Sigmoid colon (tissue), 7 donors: ENCODE results near the gene PXMP2. TPM values are rescaled to one million over a fixed set of nuclear protein-coding genes. Genes with fewer than 3 reads are reported as not detected.

Experiments used
- DNase-seq: peaks from one replicate; pipeline ENCODE4 v3.0.0-alpha.2; 2019
- H3K27ac ChIP-seq, 4 donors: fragments of 200-600 bp; sonication (generic); one replicate each; pipeline ENCODE4 v1.5.1; 2016 to 2019; ENCODE audit warnings: mild to moderate bottlenecking in 1 of 4
- H3K27me3 ChIP-seq, 3 donors: fragments of 200-600 bp; sonication (generic); one replicate each; pipeline ENCODE4 v1.5.1; 2019; ENCODE audit warnings: mild to moderate bottlenecking in 1 of 3
- H3K36me3 ChIP-seq, 4 donors: fragments of 200-600 bp; sonication (generic); one replicate each; pipeline ENCODE4 v1.5.1; 2016 to 2019
- H3K4me1 ChIP-seq, 4 donors: fragments of 200-600 bp; sonication (generic); one replicate each; pipeline ENCODE4 v1.5.1; 2017 to 2019
- H3K4me3 ChIP-seq, 4 donors: fragments of 200-600 bp; sonication (generic); one replicate each; pipeline ENCODE4 v1.5.1; 2017 to 2019; ENCODE audit warnings: mild to moderate bottlenecking in 2 of 4, moderate library complexity in 1 of 4
- H3K9me3 ChIP-seq, 4 donors: fragments of 200-600 bp in 3 of 4; sonication (generic) in 3 of 4; one replicate each; pipeline versions ENCODE4 v1.5.1 to v1.6.1; 2013 to 2019
- CTCF ChIP-seq, 4 experiments: fragments of 450-650 bp in 3 of 4; fragments of 200-600 bp in 1 of 4; IDR thresholded peaks; one replicate each; pipeline ENCODE4 v1.5.1; 2016 to 2019; ENCODE audit warnings: antibody characterized with exemption in 4 of 4, mild to moderate bottlenecking in 3 of 4, moderate library complexity in 2 of 4
- EP300 ChIP-seq, 4 donors: sonication (generic); formaldehyde crosslinking; IDR thresholded peaks; one replicate each; pipeline ENCODE4 v1.6.1; 2017; ENCODE audit warnings: antibody characterized with exemption in 4 of 4
- POLR2A ChIP-seq, 2 donors: fragments of 450-650 bp; IDR thresholded peaks; one replicate each; pipeline ENCODE4 v1.6.1; 2016; ENCODE audit warnings: antibody characterized with exemption in 2 of 2, mild to moderate bottlenecking in 2 of 2, moderate library complexity in 2 of 2
- POLR2AphosphoS5 ChIP-seq, 4 donors: sonication (generic); formaldehyde crosslinking; IDR thresholded peaks; one replicate each; pipeline ENCODE4 v1.6.1; 2017; ENCODE audit warnings: antibody characterized with exemption in 4 of 4
- WGBS, 2 donors: extraction: QIAGEN DNeasy Blood & Tissue Kit; methylation state at CpG; one replicate each; pipeline ENCODE4 v1.1.7; 2013; 5-methylcytosine and 5-hydroxymethylcytosine counted together
- intact Hi-C: fragments of 100-400 bp; cut with DNase I; formaldehyde crosslinking; loops from one replicate; pipeline ENCODE4 v1.15.1; 2023
- polyA plus RNA-seq, 3 donors: library from polyadenylated mRNA; stranded (reverse); fragments of 200-250 nt; gene quantifications; one replicate each; pipeline ENCODE4 v1.2.3, GENCODE V29; 2013
- total RNA-seq, 4 donors: library from RNA; depleted of rRNA; stranded (reverse); fragments of >200 nt; gene quantifications; one replicate each; pipeline ENCODE4 v1.1.0, GENCODE V29; 2016
- donor health status: healthy with polysubstance abuse.
- donor health status: Bipolar disorder and iron deficiency.
- donor health status: healthy.

PXMP2 gene
- total and polyA plus RNA-seq, 7 donors: 19.4 to 127 (median 43.4) TPM

- intact Hi-C loops: no loop called here
- Histone ChIP-seq H3K4me1 (no peaks in the 10 kb centered on the region), H3K27me3 (no peaks in the 10 kb centered on the region), H3K9me3 (no peaks in the 10 kb centered on the region), H3K4me3 (no peak overlapping the region), H3K27ac (no peak overlapping the region), H3K36me3 (peaks cover 47 to 96% (median 67%) of the 10 kb centered on the region in 4 donors)
- WGBS, 2 donors: 89 to 91% methylated on average over 24 of the region's 24 CpGs
- TF ChIP-seq POLR2AphosphoS5 (IDR thresholded peaks at IDR 0.05) (no peak), EP300 (IDR thresholded peaks at IDR 0.05) (no peak), CTCF (IDR thresholded peaks at IDR 0.05) (no peak), POLR2A (IDR thresholded peaks at IDR 0.05) (no peak)
- no peak for DNase-seq
Measured at GRCh38 chr12:132729541-132730320, 42.3 kb downstream of the PXMP2 start.

GRCh38 chr12:132730353-132730752 is 43.0 kb downstream of the PXMP2 start:
- H3K36me3 ChIP-seq: peaks cover 52 to 96% (median 67%) of the 10 kb centered on the region in 4 donors
- H3K4me3 ChIP-seq: no peak overlapping the region
- intact Hi-C loops: no loop called here
- no peak overlapping the region for H3K27ac ChIP-seq
- DNase-seq: no peak
- H3K27me3 ChIP-seq: no peaks in the 10 kb centered on the region
- no peaks in the 10 kb centered on the region for H3K4me1 ChIP-seq
- no peaks in the 10 kb centered on the region for H3K9me3 ChIP-seq
- 96 to 98% methylated on average over 11 of the region's 11 CpGs for WGBS, 2 donors
- TF ChIP-seq CTCF (IDR thresholded peaks at IDR 0.05) (no peak), POLR2AphosphoS5 (IDR thresholded peaks at IDR 0.05) (no peak), POLR2A (IDR thresholded peaks at IDR 0.05) (no peak), EP300 (IDR thresholded peaks at IDR 0.05) (no peak)

- no peak overlapping the region for H3K4me3 ChIP-seq
- H3K27me3 ChIP-seq: no peaks in the 10 kb centered on the region
- H3K9me3 ChIP-seq: no peaks in the 10 kb centered on the region
- H3K4me1 ChIP-seq: no peaks in the 10 kb centered on the region
- 90 to 93% methylated on average over 17 of the region's 17 CpGs for WGBS, 2 donors
- no peak for DNase-seq
- intact Hi-C loops: no loop called here
- H3K27ac ChIP-seq: no peak overlapping the region
- TF ChIP-seq POLR2AphosphoS5 (IDR thresholded peaks at IDR 0.05) (no peak), POLR2A (IDR thresholded peaks at IDR 0.05) (no peak), CTCF (IDR thresholded peaks at IDR 0.05) (no peak), EP300 (IDR thresholded peaks at IDR 0.05) (no peak)
- H3K36me3 ChIP-seq: peaks cover 55 to 96% (median 69%) of the 10 kb centered on the region in 4 donors
Measured at GRCh38 chr12:132731574-132731973, 44.2 kb downstream of the PXMP2 start.

- Histone ChIP-seq H3K4me3 (no peak overlapping the region), H3K27me3 (no peaks in the 10 kb centered on the region), H3K27ac (no peak overlapping the region), H3K4me1 (no peaks in the 10 kb centered on the region), H3K36me3 (peaks cover 44 to 97% (median 71%) of the 10 kb centered on the region in 4 donors), H3K9me3 (no peaks in the 10 kb centered on the region)
- 82 to 83% methylated on average over 10 of the region's 10 CpGs for WGBS, 2 donors
- intact Hi-C loops: no loop called here
- TF ChIP-seq CTCF (IDR thresholded peaks at IDR 0.05) (no peak), POLR2A (IDR thresholded peaks at IDR 0.05) (no peak), EP300 (IDR thresholded peaks at IDR 0.05) (no peak), POLR2AphosphoS5 (IDR thresholded peaks at IDR 0.05) (no peak)
- DNase-seq: no peak
Measured at GRCh38 chr12:132734206-132734605, 46.8 kb downstream of the PXMP2 start.
